Loucy (cell line): Measurements from ENCODE around the gene NBAS.
"Not testable (repeated sequence)": the region's sequence is repeated elsewhere in the genome, so short reads cannot be mapped to it uniquely, and the experiment has no call there.

Experiments used
- H2AFZ ChIP-seq: fragments of 200-600 bp; sonication (generic); 2 replicates; pipeline ENCODE4 v1.6.0; 2016; ENCODE audit warnings: antibody characterized with exemption, mild to moderate bottlenecking, low read length, moderate library complexity
- H3F3A ChIP-seq: fragments of 200-600 bp; 2 replicates; pipeline ENCODE4 v1.6.0; 2016; ENCODE audit warnings: antibody characterized with exemption, low read depth, mild to moderate bottlenecking
- H3K27me3 ChIP-seq: fragments of 200-600 bp; sonication (generic); 2 replicates; pipeline ENCODE4 v1.6.1; 2014; ENCODE audit warnings: low read length, mild to moderate bottlenecking; ENCODE audit not compliant: insufficient read depth, poor library complexity, severe bottlenecking
- H3K36me3 ChIP-seq: fragments of 200-600 bp; sonication (generic); 2 replicates; pipeline ENCODE4 v1.6.1; 2016; ENCODE audit warnings: low read length; ENCODE audit not compliant: insufficient read depth
- H3K4me1 ChIP-seq: fragments of 200-600 bp; sonication (generic); 2 replicates; pipeline ENCODE4 v1.5.1; 2014; ENCODE audit warnings: low read length, mild to moderate bottlenecking; ENCODE audit not compliant: insufficient read depth, poor library complexity, severe bottlenecking
- H3K4me2 ChIP-seq: fragments of 200-600 bp; sonication (generic); 2 replicates; pipeline ENCODE4 v1.6.0; 2014; ENCODE audit warnings: antibody characterized with exemption, low read length, low read depth, mild to moderate bottlenecking; ENCODE audit not compliant: poor library complexity, severe bottlenecking
- H3K4me3 ChIP-seq: fragments of 200-600 bp; sonication (generic); 2 replicates; pipeline ENCODE4 v1.5.1; 2014; ENCODE audit warnings: low read length, mild to moderate bottlenecking, mixed read lengths; ENCODE audit not compliant: poor library complexity, severe bottlenecking
- H3K79me2 ChIP-seq: fragments of 200-600 bp; sonication (generic); 2 replicates; pipeline ENCODE4 v1.6.1; 2014; ENCODE audit warnings: low read length; ENCODE audit not compliant: insufficient read depth
- H3K9ac ChIP-seq: fragments of 200-600 bp; sonication (generic); 2 replicates; pipeline ENCODE4 v1.6.0; 2014; ENCODE audit warnings: mild to moderate bottlenecking, low read depth, low read length, moderate library complexity; ENCODE audit not compliant: poor library complexity, severe bottlenecking
- H3K9me2 ChIP-seq: fragments of 200-600 bp; sonication (generic); replicated peaks from 2 replicates; pipeline ENCODE4 v1.6.1; 2016; ENCODE audit warnings: low read depth, low read length, mixed read lengths
- H3K9me3 ChIP-seq: fragments of 200-600 bp; sonication (generic); 2 replicates; pipeline ENCODE4 v1.6.1; 2014; ENCODE audit warnings: mild to moderate bottlenecking, antibody characterized with exemption, low read length, low read depth; ENCODE audit not compliant: insufficient read depth
- H4K20me1 ChIP-seq: fragments of 200-600 bp; sonication (generic); 2 replicates; pipeline ENCODE4 v1.6.0; 2014; ENCODE audit warnings: antibody characterized with exemption, low read length, mild to moderate bottlenecking; ENCODE audit not compliant: insufficient read depth, poor library complexity, severe bottlenecking
- CTCF ChIP-seq: fragments of 200-600 bp; sonication (generic); conservative IDR thresholded peaks from 2 replicates; pipeline ENCODE4 v1.5.1; 2014; ENCODE audit warnings: mild to moderate bottlenecking, antibody characterized with exemption, low read length
- EZH2phosphoT487 ChIP-seq: fragments of 200-600 bp; IDR thresholded peaks from 2 replicates; pipeline ENCODE4 v1.6.1; 2018; ENCODE audit warnings: antibody characterized with exemption, mild to moderate bottlenecking, moderate library complexity, borderline replicate concordance

Gene NBAS

DNA sequence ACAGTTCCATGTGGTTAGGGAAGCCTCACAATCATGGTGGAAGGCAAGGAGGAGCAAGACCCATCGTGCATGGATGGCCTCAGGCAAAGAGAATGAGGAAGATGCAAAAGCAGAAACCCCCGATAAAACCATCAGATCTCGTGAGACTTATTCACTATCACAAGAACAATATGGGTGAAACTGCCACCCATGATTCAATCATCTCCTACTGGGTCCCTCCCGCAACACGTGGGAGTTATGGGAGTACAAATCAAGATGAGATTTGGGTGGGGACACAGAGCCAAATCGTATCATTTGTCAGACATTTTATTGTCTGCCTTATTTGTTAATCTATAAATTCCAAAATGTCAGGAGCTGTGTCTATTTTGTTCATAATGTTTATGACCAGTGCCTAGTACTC, 17.6 kb downstream of the NBAS start:
- H3K9ac ChIP-seq: no peak overlapping the region

DNA sequence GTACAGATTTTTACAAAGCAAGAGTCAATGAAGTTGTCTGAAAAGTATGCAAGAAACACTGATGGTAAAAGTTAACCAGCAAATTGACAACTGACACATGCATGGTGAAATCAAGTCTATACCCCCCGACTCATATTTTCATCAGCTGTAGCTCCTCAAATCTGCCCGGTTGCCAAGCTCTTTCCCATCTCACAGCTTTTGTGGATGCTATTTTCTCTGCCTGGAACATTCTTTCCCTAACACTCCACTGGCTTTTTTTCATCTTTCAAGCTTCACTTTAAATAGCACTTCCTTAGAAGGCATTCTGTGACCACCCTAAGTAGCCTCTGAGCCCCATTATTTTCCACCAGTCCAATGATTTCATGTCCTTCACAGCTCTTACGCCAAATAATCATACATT, 18.1 kb downstream of the NBAS start:
- Histone ChIP-seq H3K9me2 (no peaks in the 10 kb centered on the region), H4K20me1 (peaks cover 15% of the 10 kb centered on the region), H3K36me3 (peaks cover 43% of the 10 kb centered on the region; the same call in 1 of the 2 replicates), H3K9ac (no peak overlapping the region), H2AFZ (no peak overlapping the region), H3F3A (no peaks in the 10 kb centered on the region; the same call in 1 of the 2 replicates), H3K9me3 (no peaks in the 10 kb centered on the region), H3K27me3 (no peaks in the 10 kb centered on the region), H3K79me2 (peaks cover 50% of the 10 kb centered on the region), H3K4me1 (no peaks in the 10 kb centered on the region), H3K4me2 (no peak overlapping the region), H3K4me3 (no peak overlapping the region)
- TF ChIP-seq CTCF: no peak
- no peak for TF ChIP-seq EZH2phosphoT487

More for the DNA sequence above, 17.6 kb downstream of the NBAS start:
- no peaks in the 10 kb centered on the region for H3K9me2 ChIP-seq
- no peaks in the 10 kb centered on the region; the same call in 1 of the 2 replicates for H3F3A ChIP-seq
- no peak overlapping the region for H3K4me3 ChIP-seq
- no peaks in the 10 kb centered on the region for H3K9me3 ChIP-seq
- TF ChIP-seq CTCF (no peak), EZH2phosphoT487 (no peak)
- H3K27me3 ChIP-seq: no peaks in the 10 kb centered on the region
- no peak overlapping the region for H2AFZ ChIP-seq
- peaks cover 16% of the 10 kb centered on the region for H4K20me1 ChIP-seq
- H3K4me1 ChIP-seq: no peaks in the 10 kb centered on the region
- no peak overlapping the region for H3K4me2 ChIP-seq
- H3K79me2 ChIP-seq: peaks cover 50% of the 10 kb centered on the region
- peaks cover 42% of the 10 kb centered on the region; the same call in 1 of the 2 replicates for H3K36me3 ChIP-seq

DNA sequence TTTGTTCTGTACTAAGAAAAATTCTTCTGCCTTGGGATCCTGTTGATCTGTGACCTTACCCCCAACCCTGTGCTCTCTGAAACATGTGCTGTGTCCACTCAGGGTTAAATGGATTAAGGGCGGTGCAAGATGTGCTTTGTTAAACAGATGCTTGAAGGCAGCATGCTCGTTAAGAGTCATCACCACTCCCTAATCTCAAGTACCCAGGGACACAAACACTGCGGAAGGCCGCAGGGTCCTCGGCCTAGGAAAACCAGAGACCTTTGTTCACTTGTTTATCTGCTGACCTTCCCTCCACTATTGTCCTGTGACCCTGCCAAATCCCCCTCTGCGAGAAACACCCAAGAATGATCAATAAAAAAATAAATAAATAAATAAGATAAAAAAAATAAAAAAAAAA, 18.9 kb downstream of the NBAS start:
- H3F3A ChIP-seq, H3K9me2 ChIP-seq, H3K4me1 ChIP-seq, H3K9me3 ChIP-seq, H3K4me3 ChIP-seq, H3K27me3 ChIP-seq, H2AFZ ChIP-seq, H3K4me2 ChIP-seq, H3K9ac ChIP-seq: not testable (repeated sequence)
- Histone ChIP-seq H3K36me3 (peaks cover 39% of the 10 kb centered on the region; the same call in 1 of the 2 replicates), H4K20me1 (peaks cover 15% of the 10 kb centered on the region), H3K79me2 (peaks cover 50% of the 10 kb centered on the region)

- not testable (repeated sequence) for H3K9me3 ChIP-seq, H3K4me3 ChIP-seq, H3K4me1 ChIP-seq, H3K9ac ChIP-seq, H3K9me2 ChIP-seq, H3K27me3 ChIP-seq, H3K4me2 ChIP-seq, H4K20me1 ChIP-seq, H3F3A ChIP-seq, H2AFZ ChIP-seq
- Histone ChIP-seq H3K36me3 (peaks cover 49% of the 10 kb centered on the region; the same call in 1 of the 2 replicates), H3K79me2 (peaks cover 42% of the 10 kb centered on the region)
These were observed 20.6 kb downstream of the NBAS start for GRCh38 chr2:15540523-15540922.
